ENCODE measurements around the gene C4A. TPM values are rescaled to one million over a fixed set of nuclear protein-coding genes. Genes with fewer than 3 reads are reported as not detected.

Gene C4A
- total and polyA plus RNA-seq, 2 of the 13 experiments (the other 11 are each of a cell fraction or from before 2014, with no cell fraction given), result 165 to 478 TPM

- TF ChIP-seq KAT8 (CRISPR knock-in tag; IDR thresholded peaks at IDR 0.05) (peak; percentile 99), FOXP4 (CRISPR knock-in tag; IDR thresholded peaks at IDR 0.05) (peak; percentile 59), SP1 (IDR thresholded peaks at IDR 0.05) (no peak), SP1 (CRISPR knock-in tag; IDR thresholded peaks at IDR 0.05) (peak; percentile 92), U2AF1 (optimal IDR thresholded peaks at IDR 0.05; ENCODE audit: low read depth, low read length) (no peak), FOXA1 (IDR thresholded peaks at IDR 0.05) (no peak), FOXA1 (CRISPR knock-in tag; IDR thresholded peaks at IDR 0.05) (peak; percentile 68), NPAS2 (CRISPR knock-in tag; IDR thresholded peaks at IDR 0.05; ENCODE audit: borderline replicate concordance) (no peak), KLF6 (CRISPR knock-in tag; IDR thresholded peaks at IDR 0.05) (no peak; the same call in 1 of the 2 replicates), ISX (CRISPR knock-in tag; conservative IDR thresholded peaks at IDR 0.05) (0 out of 2 replicates have a peak, but pooled peaks have one; percentile 32), PRDM15 (CRISPR knock-in tag; IDR thresholded peaks at IDR 0.05) (no peak), MZF1 (CRISPR knock-in tag; IDR thresholded peaks at IDR 0.05; ENCODE audit: borderline replicate concordance) (no peak), ELF4 (CRISPR knock-in tag; IDR thresholded peaks at IDR 0.05; ENCODE audit: borderline replicate concordance) (peak; percentile 48; the same call in 1 of the 2 replicates), CERS6 (CRISPR knock-in tag; IDR thresholded peaks at IDR 0.05) (0 out of 2 replicates have a peak, but pooled peaks have one; percentile 76), ZNF550 (CRISPR knock-in tag; IDR thresholded peaks at IDR 0.05; ENCODE audit: borderline replicate concordance) (0 out of 2 replicates have a peak, but pooled peaks have one; percentile 85), ZNF282 (IDR thresholded peaks at IDR 0.05; ENCODE audit: partially characterized antibody) (no peak), MAF1 (CRISPR knock-in tag; IDR thresholded peaks at IDR 0.05; ENCODE audit: borderline replicate concordance) (peak; percentile 94; the same call in 1 of the 2 replicates), ZNF572 (CRISPR knock-in tag; IDR thresholded peaks at IDR 0.05) (peak; percentile 92), ZNF431 (CRISPR knock-in tag; IDR thresholded peaks at IDR 0.05; ENCODE audit: borderline replicate concordance, low read depth) (no peak), TSC22D2 (CRISPR knock-in tag; IDR thresholded peaks at IDR 0.05; ENCODE audit: borderline replicate concordance) (0 out of 2 replicates have a peak, but pooled peaks have one; percentile 4), ZNF607 (CRISPR knock-in tag; IDR thresholded peaks at IDR 0.05; ENCODE audit: borderline replicate concordance) (peak; percentile 97), NFYC (CRISPR knock-in tag; IDR thresholded peaks at IDR 0.05) (peak; percentile 82), TFDP2 (CRISPR knock-in tag; IDR thresholded peaks at IDR 0.05) (peak; percentile 84)
These were observed 9.7 kb upstream of the C4A start, which contains the start of gene DXO (continued) for GRCh38 chr6:31971993-31972708.

Measured in HepG2 (cell line).